CD4-positive, alpha-beta T cell treated with Interleukin-15 for 4 hours (primary cell): Measurements from ENCODE around the gene TMBIM4.

ENCODE experiments used
- DNase-seq: peaks from one replicate; pipeline ENCODE4 v3.0.0-alpha.2; 2020; ENCODE audit warnings: low spot score

The TMBIM4 gene

DNA sequence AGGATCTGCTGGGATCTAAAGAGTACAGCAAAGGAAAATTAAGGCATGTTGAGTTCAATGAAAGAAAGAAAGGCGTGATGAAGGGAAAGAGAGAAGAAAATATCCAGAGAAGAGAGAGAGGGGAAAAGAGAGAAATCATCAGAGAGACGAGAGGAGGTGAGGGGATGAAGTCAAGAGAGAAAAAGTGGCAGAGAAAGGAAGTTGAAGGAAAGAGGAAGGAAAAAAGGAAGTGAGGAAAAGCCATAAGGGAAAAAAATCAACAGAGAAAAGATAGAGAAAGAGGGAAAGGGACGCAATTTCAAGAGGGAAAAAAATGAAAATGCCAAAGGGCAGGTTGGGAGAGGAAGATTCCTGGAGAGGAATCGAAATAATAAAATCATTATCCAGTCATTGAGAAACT, 79.6 kb downstream of the TMBIM4 start:
- no peak for DNase-seq

DNA sequence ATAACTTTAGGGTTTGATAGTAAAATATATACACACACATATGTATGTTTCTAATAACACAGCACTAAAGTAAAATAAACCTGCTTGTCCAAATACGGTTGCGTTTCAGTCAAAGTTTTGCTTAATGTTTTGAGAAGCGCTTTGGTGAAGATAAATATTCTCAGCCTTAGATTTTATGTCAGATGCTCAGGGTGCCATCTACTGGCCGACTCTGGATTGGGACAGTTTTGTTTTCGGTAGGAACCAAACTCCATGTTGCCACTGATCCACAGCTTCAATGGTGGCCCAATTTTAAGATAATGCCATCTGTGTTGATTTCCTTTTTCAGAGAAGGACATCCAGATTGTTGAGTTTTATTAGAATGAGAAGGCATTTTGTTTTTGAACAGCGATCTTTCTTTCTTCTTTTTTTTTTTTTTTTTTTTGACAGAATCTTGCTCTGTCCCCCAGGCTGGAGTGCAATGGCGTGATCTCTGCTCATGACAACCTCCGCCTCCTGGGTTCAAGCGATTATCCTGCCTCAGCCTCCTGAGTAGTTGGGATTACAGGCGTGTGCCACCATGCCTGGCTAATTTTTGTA, 82.3 kb downstream of the TMBIM4 start:
- peak; percentile 40 for DNase-seq

DNA sequence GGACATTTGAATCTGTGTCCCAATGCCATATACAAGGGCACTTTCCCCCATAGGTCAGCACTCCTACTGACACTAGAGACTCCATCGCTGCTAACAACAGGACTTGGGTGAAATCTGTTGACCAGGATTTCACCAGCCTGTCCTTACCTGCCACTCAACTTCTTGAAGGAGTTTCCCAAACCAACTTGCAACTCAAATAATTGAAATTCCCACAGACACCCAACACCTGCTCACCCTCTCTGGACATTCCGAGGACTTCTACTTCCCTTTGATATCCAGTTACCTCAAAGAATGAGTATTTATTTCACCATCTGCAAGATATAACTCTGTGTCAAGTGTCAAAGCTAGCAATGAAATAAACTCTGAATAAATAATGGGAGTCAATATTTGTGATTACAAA, 83.8 kb downstream of the TMBIM4 start:
- no peak for DNase-seq
